GM23338 (cell line): ENCODE data around the gene CTNNA2. TPM values are rescaled to one million over a fixed set of nuclear protein-coding genes. Genes with fewer than 3 reads are reported as not detected.

ENCODE experiments used
- ATAC-seq: fragments of 200-7000 bp; cut with Tn5 transposase; 3 replicates; pipeline ENCODE4 v1.9.1; 2020
- DNase-seq: peaks from one replicate; pipeline ENCODE4 v3.0.0-alpha.2; 2015; ENCODE audit warnings: low spot score
- H2AFZ ChIP-seq: fragments of 200-600 bp; sonication (generic); 2 replicates; pipeline ENCODE4 v1.8.0; 2016; ENCODE audit warnings: antibody characterized with exemption, mild to moderate bottlenecking, moderate library complexity
- H3F3A ChIP-seq: fragments of 200-600 bp; sonication (generic); replicated peaks from 2 replicates; pipeline ENCODE4 v1.8.0; 2017; ENCODE audit warnings: antibody characterized with exemption, mixed run types, low read depth
- H3K27ac ChIP-seq: fragments of 200-600 bp; sonication (generic); 2 replicates; pipeline ENCODE4 v1.6.1; 2016; ENCODE audit warnings: low read depth
- H3K27me3 ChIP-seq: fragments of 200-600 bp; sonication (generic); 2 replicates; pipeline ENCODE4 v1.8.0; 2016; ENCODE audit warnings: mild to moderate bottlenecking, mixed run types, moderate library complexity; ENCODE audit not compliant: insufficient read depth
- H3K36me3 ChIP-seq: fragments of 200-600 bp; sonication (generic); 2 replicates; pipeline ENCODE4 v1.8.0; 2016; ENCODE audit warnings: mild to moderate bottlenecking; ENCODE audit not compliant: insufficient read depth
- H3K4me1 ChIP-seq: fragments of 200-600 bp; sonication (generic); 2 replicates; pipeline ENCODE4 v1.8.0; 2016; ENCODE audit warnings: mild to moderate bottlenecking, moderate library complexity; ENCODE audit not compliant: insufficient read depth
- H3K4me2 ChIP-seq: fragments of 200-600 bp; sonication (generic); 2 replicates; pipeline ENCODE4 v1.7.1; 2017; ENCODE audit warnings: mixed run types
- H3K4me3 ChIP-seq: fragments of 200-600 bp; sonication (generic); 2 replicates; pipeline ENCODE4 v1.6.1; 2016; ENCODE audit warnings: mixed run types
- H3K79me2 ChIP-seq: fragments of 200-600 bp; sonication (generic); replicated peaks from 2 replicates; pipeline ENCODE4 v1.8.0; 2017; ENCODE audit warnings: mild to moderate bottlenecking; ENCODE audit not compliant: insufficient read depth
- H3K9me2 ChIP-seq: fragments of 200-600 bp; sonication (generic); 2 replicates; pipeline ENCODE4 v1.8.0; 2017; ENCODE audit not compliant: insufficient read depth
- H4K20me1 ChIP-seq: fragments of 200-600 bp; sonication (generic); replicated peaks from 2 replicates; pipeline ENCODE4 v1.8.0; 2017; ENCODE audit warnings: mild to moderate bottlenecking; ENCODE audit not compliant: insufficient read depth
- H3K27ac Mint-ChIP-seq: 2 replicates; pipeline ENCODE4 v1.8.0; 2020; ENCODE audit warnings: inconsistent platforms, mild to moderate bottlenecking, moderate library complexity, mixed read lengths
- H3K27me3 Mint-ChIP-seq: 3 replicates; pipeline ENCODE4 v1.8.0; 2022; ENCODE audit warnings: low read depth, mild to moderate bottlenecking, moderate library complexity, mixed read lengths, inconsistent platforms; ENCODE audit not compliant: insufficient read depth, poor library complexity
- H3K36me3 Mint-ChIP-seq: 3 replicates; pipeline ENCODE4 v1.8.0; 2021; ENCODE audit warnings: low read depth, mild to moderate bottlenecking, inconsistent platforms, moderate library complexity, mixed read lengths
- H3K4me1 Mint-ChIP-seq: 3 replicates; pipeline ENCODE4 v1.8.0; 2020; ENCODE audit warnings: mild to moderate bottlenecking, inconsistent platforms, mixed read lengths
- H3K4me3 Mint-ChIP-seq: 3 replicates; pipeline ENCODE4 v1.8.0; 2021; ENCODE audit warnings: moderate library complexity, mild to moderate bottlenecking, inconsistent platforms, mixed read lengths
- H3K9me3 Mint-ChIP-seq: 3 replicates; pipeline ENCODE4 v1.8.0; 2020; ENCODE audit warnings: moderate library complexity, mild to moderate bottlenecking, inconsistent platforms, mixed read lengths
- CREB1 ChIP-seq: fragments of 250-450 bp; sonication (Bioruptor Pico); IDR thresholded peaks from 2 replicates; pipeline ENCODE4 v1.5.0; 2020; ENCODE audit warnings: low read depth, mild to moderate bottlenecking, moderate library complexity
- CTCF ChIP-seq, 2 experiments: fragments of 200-600 bp in 1 of 2; sonication (generic) in 1 of 2; conservative IDR thresholded peaks; 2 replicates each; pipeline versions ENCODE4 v1.5.1 to v1.6.1; 2016 to 2017; ENCODE audit warnings: antibody characterized with exemption in 2 of 2, low read depth in 2 of 2, mild to moderate bottlenecking in 2 of 2, moderate library complexity in 1 of 2
- ETS1 ChIP-seq: IDR thresholded peaks from 2 replicates; pipeline ENCODE4 v1.6.1; 2016; ENCODE audit warnings: antibody characterized with exemption
- EZH2phosphoT487 ChIP-seq: fragments of 200-600 bp; sonication (generic); IDR thresholded peaks from one replicate; pipeline ENCODE4 v1.8.1; 2018; ENCODE audit warnings: antibody characterized with exemption; ENCODE audit not compliant: unreplicated experiment
- POLR2AphosphoS5 ChIP-seq: IDR thresholded peaks from 2 replicates; pipeline ENCODE4 v1.6.1; 2016; ENCODE audit warnings: antibody characterized with exemption, low read depth
- REST ChIP-seq: IDR thresholded peaks from one replicate; pipeline ENCODE4 v1.6.1; 2018; ENCODE audit warnings: antibody characterized with exemption; ENCODE audit not compliant: unreplicated experiment
- STAT1 ChIP-seq: IDR thresholded peaks from one replicate; pipeline ENCODE4 v1.6.1; 2016; ENCODE audit warnings: antibody characterized with exemption; ENCODE audit not compliant: unreplicated experiment
- ZNF331 ChIP-seq: fragments of 250-450 bp; sonication (Bioruptor Pico); IDR thresholded peaks from 2 replicates; pipeline ENCODE4 v1.5.0; 2020; ENCODE audit warnings: low read depth, mild to moderate bottlenecking, moderate library complexity
- ZNF462 ChIP-seq: fragments of 250-450 bp; sonication (Bioruptor Pico); IDR thresholded peaks from 2 replicates; pipeline ENCODE4 v1.5.0; 2020; ENCODE audit warnings: mild to moderate bottlenecking, moderate library complexity
- polyA plus RNA-seq: library from polyadenylated mRNA; unstranded; fragments of >200 nt; fragmentation: Nextera tagmentation; extraction: Ambion mirVana; gene quantifications from 2 replicates; pipeline ENCODE4 v1.2.1, GENCODE V29; 2016
- total RNA-seq: library from RNA; depleted of rRNA; stranded (reverse); fragments of >200 nt; shearing (Covaris generic); gene quantifications from 2 replicates; pipeline ENCODE4 v1.2.3, GENCODE V29; 2014

The CTNNA2 gene
- total and polyA plus RNA-seq, 2 experiments from 2014 or later, result 6.4 to 15.6 TPM

- no peaks in the 10 kb centered on the region for H3K79me2 ChIP-seq
- DNase-seq (no peak), ATAC-seq (no peak)
- H3K4me1 ChIP-seq, result peaks cover 19% of the 10 kb centered on the region
- no peaks in the 10 kb centered on the region; the same call in 2 of the 3 replicates for H3K9me3 Mint-ChIP-seq
- no peak overlapping the region for H3K4me2 ChIP-seq
- H3K9me2 ChIP-seq, result 0 out of 2 replicates have a peak, but pooled peaks cover 2% of the 10 kb centered on the region
- no peaks in the 10 kb centered on the region for H3F3A ChIP-seq
- no peak overlapping the region for H2AFZ ChIP-seq
- H3K27ac Mint-ChIP-seq, result no peak overlapping the region
- no peaks in the 10 kb centered on the region for H3K36me3 ChIP-seq
- no peak overlapping the region for H3K4me3 Mint-ChIP-seq
- H3K27ac ChIP-seq, result no peak overlapping the region
- 0 out of 3 replicates have a peak, but pooled peaks cover 4% of the 10 kb centered on the region for H3K36me3 Mint-ChIP-seq
- TF ChIP-seq CTCF (conservative IDR thresholded peaks at IDR 0.05; ENCODE audit: low read depth in 2 of 2) (no peak), ETS1 (no peak), POLR2AphosphoS5 (no peak), ZNF462 (CRISPR knock-in tag) (no peak), STAT1 (no peak), EZH2phosphoT487 (no peak), ZNF331 (CRISPR knock-in tag) (no peak), REST (no peak), CREB1 (CRISPR knock-in tag) (no peak)
- peaks cover 5% of the 10 kb centered on the region; the same call in 1 of the 3 replicates for H3K4me1 Mint-ChIP-seq
- H3K27me3 Mint-ChIP-seq, result peaks cover 2% of the 10 kb centered on the region
- no peaks in the 10 kb centered on the region for H3K27me3 ChIP-seq
- H4K20me1 ChIP-seq, result no peaks in the 10 kb centered on the region
- H3K4me3 ChIP-seq, result no peak overlapping the region
Measured at GRCh38 chr2:79789811-79790210, 277.0 kb downstream of the CTNNA2 start.
